22Rv1 (cell line): ENCODE measurements around the gene NAT8L.

ENCODE experiments used
- CTCF ChIP-seq: fragments of 450-650 bp; IDR thresholded peaks from 2 replicates; pipeline ENCODE4 v1.5.1; 2017; ENCODE audit warnings: mild to moderate bottlenecking
- ZFX ChIP-seq: fragments of 450-650 bp; IDR thresholded peaks from 2 replicates; pipeline ENCODE4 v1.6.1; 2017; ENCODE audit warnings: antibody characterized with exemption, borderline replicate concordance

GRCh38 chr4:2043396-2044118, 15.6 kb upstream of the NAT8L start:
- TF ChIP-seq CTCF (no peak), ZFX (no peak)
